SH-SY5Y (cell line): Measurements from ENCODE around the gene PLCB3.

ENCODE experiments used
- GATA2 ChIP-seq: IDR thresholded peaks from 2 replicates; pipeline ENCODE4 v1.6.1; 2011; ENCODE audit warnings: mild to moderate bottlenecking, low read depth, low read length
- GATA3 ChIP-seq: IDR thresholded peaks from 2 replicates; pipeline ENCODE4 v1.6.1; 2011; ENCODE audit warnings: low read depth, mild to moderate bottlenecking, low read length, moderate library complexity

- TF ChIP-seq GATA3 (no peak), GATA2 (no peak)
Observed at GRCh38 chr11:64208086-64208795, 43.1 kb upstream of the PLCB3 start.
